Activated naive CD4-positive, alpha-beta T cell treated with anti-CD3 and anti-CD28 coated beads, Interleukin-2, amount 50 U/mL, for 72 hours (primary cell): ENCODE measurements around the gene PPP2R1B. TPM values are rescaled to one million over a fixed set of nuclear protein-coding genes. Genes with fewer than 3 reads are reported as not detected.
A peak's percentile ranks its signal among the peaks of the same experiment; 100 is the strongest.

ENCODE experiments used
- ATAC-seq, 2 donors: fragments of 150-1000 bp; cut with Tn5 transposase; 2 replicates each; pipeline ENCODE4 v1.10.0; 2021; ENCODE audit warnings: mild to moderate bottlenecking in 2 of 2, moderate library complexity in 2 of 2
- DNase-seq, 2 donors: peaks; one replicate each; pipeline ENCODE4 v3.0.0; 2021 to 2022; ENCODE audit warnings: low spot score in 2 of 2
- H3K27ac Mint-ChIP-seq, 2 donors: one replicate each; pipeline ENCODE4 v1.8.0; 2022; ENCODE audit warnings: mild to moderate bottlenecking in 2 of 2, mixed read lengths in 2 of 2
- H3K36me3 Mint-ChIP-seq, 2 donors: one replicate each; pipeline ENCODE4 v1.8.0; 2022; ENCODE audit warnings: mixed read lengths in 2 of 2
- H3K9me3 Mint-ChIP-seq, 2 donors: one replicate each; pipeline ENCODE4 v1.8.0; 2022; ENCODE audit warnings: mixed read lengths in 2 of 2
- total RNA-seq, 2 donors: library from RNA; stranded (reverse); gene quantifications; one replicate each; pipeline ENCODE4 v1.2.3, GENCODE V29; 2022

Gene PPP2R1B
- total RNA-seq, result 10 to 100 TPM; 53.9 to 57.3 TPM

GRCh38 chr11:111765984-111766833 lies at the start of gene PPP2R1B:
TSS of gene PPP2R1B (minus strand) at chr11:111766389. CDS start at chr11:111766361, 28 bp downstream.
- Mint-ChIP-seq H3K27ac (peak within 1 kb of the TSS; percentile 92 to 99), H3K36me3 (peaks cover 24 to 28% of the 10 kb centered on the region in 2 donors), H3K9me3 (no peaks in the 10 kb centered on the region)
- DNase-seq (peak; percentile 75 to 83), ATAC-seq (peak; percentile 96)

- H3K36me3 Mint-ChIP-seq, result no peaks in the 10 kb centered on the region
- DNase-seq, result no peak
These were observed 49.3 kb upstream of the PPP2R1B start for GRCh38 chr11:111815489-111815888.

GRCh38 chr11:111814557-111815320 lies 48.5 kb upstream of the PPP2R1B start:
- ATAC-seq (no peak), DNase-seq (no peak)
- H3K27ac Mint-ChIP-seq, result no peak overlapping the region
- no peaks in the 10 kb centered on the region for H3K36me3 Mint-ChIP-seq
- no peaks in the 10 kb centered on the region for H3K9me3 Mint-ChIP-seq

More at GRCh38 chr11:111815489-111815888, 49.3 kb upstream of the PPP2R1B start:
- H3K27ac Mint-ChIP-seq, result no peak overlapping the region
- H3K9me3 Mint-ChIP-seq, result no peaks in the 10 kb centered on the region
- no peak for ATAC-seq

- H3K9me3 Mint-ChIP-seq, result no peaks in the 10 kb centered on the region
- H3K27ac Mint-ChIP-seq, result no peak overlapping the region
- ATAC-seq (no peak), DNase-seq (no peak)
- peaks cover 0 to 1% of the 10 kb centered on the region in 2 donors for H3K36me3 Mint-ChIP-seq
These were observed 47.9 kb upstream of the PPP2R1B start for GRCh38 chr11:111814106-111814505.

- Mint-ChIP-seq H3K27ac (no peak overlapping the region), H3K9me3 (no peaks in the 10 kb centered on the region), H3K36me3 (peaks cover 8 to 12% of the 10 kb centered on the region in 2 donors)
- ATAC-seq, result no peak
- no peak for DNase-seq
These were observed 46.0 kb upstream of the PPP2R1B start for GRCh38 chr11:111812211-111812610.

GRCh38 chr11:111811445-111811844 lies 45.3 kb upstream of the PPP2R1B start:
- Mint-ChIP-seq H3K9me3 (no peaks in the 10 kb centered on the region), H3K36me3 (peaks cover 8 to 12% of the 10 kb centered on the region in 2 donors), H3K27ac (no peak overlapping the region)
- ATAC-seq, result no peak
- no peak for DNase-seq

- H3K36me3 Mint-ChIP-seq, result peaks cover 8 to 12% of the 10 kb centered on the region in 2 donors
- ATAC-seq, result no peak
- peak overlapping the region in 1 of 2 donors; percentile 34 for H3K27ac Mint-ChIP-seq
- no peaks in the 10 kb centered on the region for H3K9me3 Mint-ChIP-seq
- DNase-seq, result no peak
These were observed 42.6 kb upstream of the PPP2R1B start for GRCh38 chr11:111808834-111809233.

- H3K36me3 Mint-ChIP-seq, result peaks cover 8 to 12% of the 10 kb centered on the region in 2 donors
- no peak overlapping the region for H3K27ac Mint-ChIP-seq
- DNase-seq (no peak), ATAC-seq (no peak)
- H3K9me3 Mint-ChIP-seq, result no peaks in the 10 kb centered on the region
These were observed 41.9 kb upstream of the PPP2R1B start for GRCh38 chr11:111808063-111808588.

GRCh38 chr11:111807076-111807475 lies 40.9 kb upstream of the PPP2R1B start:
- Mint-ChIP-seq H3K9me3 (no peaks in the 10 kb centered on the region), H3K36me3 (peaks cover 8 to 13% of the 10 kb centered on the region in 2 donors), H3K27ac (no peak overlapping the region)
- DNase-seq (no peak), ATAC-seq (no peak)

- ATAC-seq (no peak), DNase-seq (no peak)
- Mint-ChIP-seq H3K36me3 (peaks cover 30 to 40% of the 10 kb centered on the region in 2 donors), H3K27ac (no peak overlapping the region), H3K9me3 (peaks cover 0 to 3% of the 10 kb centered on the region in 2 donors)
These were observed 34.9 kb upstream of the PPP2R1B start for GRCh38 chr11:111801135-111801534.

GRCh38 chr11:111798279-111798678 lies 32.1 kb upstream of the PPP2R1B start:
- H3K9me3 Mint-ChIP-seq, result peaks cover 0 to 3% of the 10 kb centered on the region in 2 donors
- H3K36me3 Mint-ChIP-seq, result peaks cover 30 to 40% of the 10 kb centered on the region in 2 donors
- DNase-seq (no peak), ATAC-seq (no peak)
- no peak overlapping the region for H3K27ac Mint-ChIP-seq

- Mint-ChIP-seq H3K27ac (no peak overlapping the region), H3K36me3 (peaks cover 29 to 40% of the 10 kb centered on the region in 2 donors), H3K9me3 (peaks cover 0 to 3% of the 10 kb centered on the region in 2 donors)
- ATAC-seq, result peak in 1 of 2 donors; percentile 14
- DNase-seq, result no peak
These were observed 31.0 kb upstream of the PPP2R1B start for GRCh38 chr11:111797145-111797581.

- no peak for ATAC-seq
- H3K36me3 Mint-ChIP-seq, result peaks cover 24 to 40% of the 10 kb centered on the region in 2 donors
These were observed 30.5 kb upstream of the PPP2R1B start for GRCh38 chr11:111796696-111797095.

GRCh38 chr11:111795334-111795985 lies 29.3 kb upstream of the PPP2R1B start:
- peaks cover 0 to 3% of the 10 kb centered on the region in 2 donors for H3K9me3 Mint-ChIP-seq
- peak overlapping the region in 1 of 2 donors; percentile 63 for H3K27ac Mint-ChIP-seq
- DNase-seq, result no peak
- no peak for ATAC-seq
- H3K36me3 Mint-ChIP-seq, result peaks cover 21 to 37% of the 10 kb centered on the region in 2 donors

More at GRCh38 chr11:111796696-111797095, 30.5 kb upstream of the PPP2R1B start:
- H3K9me3 Mint-ChIP-seq, result peaks cover 0 to 3% of the 10 kb centered on the region in 2 donors
- H3K27ac Mint-ChIP-seq, result no peak overlapping the region
- DNase-seq, result no peak

- no peak for DNase-seq
- peaks cover 0 to 3% of the 10 kb centered on the region in 2 donors for H3K9me3 Mint-ChIP-seq
- no peak overlapping the region for H3K27ac Mint-ChIP-seq
- no peak for ATAC-seq
- peaks cover 11 to 24% of the 10 kb centered on the region in 2 donors for H3K36me3 Mint-ChIP-seq
These were observed 27.7 kb upstream of the PPP2R1B start for GRCh38 chr11:111793863-111794262.

- peak overlapping the region in 1 of 2 donors; percentile 29 for H3K27ac Mint-ChIP-seq
These were observed 26.8 kb upstream of the PPP2R1B start for GRCh38 chr11:111792955-111793500.

More at GRCh38 chr11:111792955-111793500, 26.8 kb upstream of the PPP2R1B start:
- peaks cover 8 to 15% of the 10 kb centered on the region in 2 donors for H3K36me3 Mint-ChIP-seq
- H3K9me3 Mint-ChIP-seq, result peaks cover 0 to 3% of the 10 kb centered on the region in 2 donors
- ATAC-seq (no peak), DNase-seq (no peak)
